ENCODE results near the gene RAMP3. TPM values are rescaled to one million over a fixed set of nuclear protein-coding genes. Genes with fewer than 3 reads are reported as not detected.

The RAMP3 gene
- total and polyA plus RNA-seq, 2 donors (not counting 1 experiment from before 2014, with no cell fraction given) = 0.17 TPM; not detected in 1

DNA sequence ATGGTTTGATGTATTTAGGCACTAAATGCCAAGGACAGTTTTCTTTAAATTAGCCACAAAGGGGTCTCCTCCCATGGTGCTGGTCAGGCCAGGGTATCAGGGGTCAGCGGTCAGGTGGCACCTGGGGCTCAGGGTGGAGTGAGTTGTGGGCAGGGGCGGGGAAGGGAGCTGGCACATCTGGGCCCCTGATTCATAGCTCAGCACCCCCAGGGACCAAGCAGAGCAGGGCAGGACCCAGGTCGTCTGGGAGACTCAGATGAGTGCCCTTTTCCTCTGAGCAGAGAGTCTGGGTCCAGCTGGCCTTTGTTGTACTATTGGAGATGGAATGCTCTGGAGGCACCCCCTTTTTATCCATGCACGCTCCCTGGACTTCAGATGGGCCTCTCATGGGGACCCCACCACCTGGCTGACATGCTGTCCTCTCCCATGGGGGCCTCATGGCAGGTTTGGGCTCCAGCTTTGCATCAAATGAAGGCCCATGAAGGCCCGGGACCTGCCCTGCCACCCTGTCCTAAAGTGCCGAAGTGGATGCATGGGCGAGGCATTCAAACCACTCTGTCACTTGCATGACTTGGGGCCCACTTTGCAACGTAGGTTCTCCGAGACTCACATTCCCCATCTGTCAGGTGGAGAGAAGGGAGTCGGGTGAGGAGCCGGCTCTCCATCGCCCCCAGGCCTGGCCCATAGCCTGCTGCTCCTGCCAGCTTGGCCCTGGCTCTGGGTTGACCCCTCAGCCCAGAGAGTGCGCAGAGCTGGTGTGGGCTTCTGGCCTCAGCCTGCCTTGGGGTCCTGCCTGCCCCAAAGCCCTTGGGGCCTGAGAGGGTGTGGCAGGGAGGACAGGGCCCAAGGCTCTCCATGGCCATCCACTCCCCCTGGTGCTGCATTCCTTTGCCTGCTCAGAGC is 66.4 kb downstream of the RAMP3 start:
- H3K4me2 ChIP-seq (ENCODE audit: extremely low read depth, insufficient read depth, low read length) = no peak overlapping the region
- TF ChIP-seq EZH2 (IDR thresholded peaks at IDR 0.05; ENCODE audit: low read length, missing control alignments) = no peak
- TF ChIP-seq, protein P1, sequence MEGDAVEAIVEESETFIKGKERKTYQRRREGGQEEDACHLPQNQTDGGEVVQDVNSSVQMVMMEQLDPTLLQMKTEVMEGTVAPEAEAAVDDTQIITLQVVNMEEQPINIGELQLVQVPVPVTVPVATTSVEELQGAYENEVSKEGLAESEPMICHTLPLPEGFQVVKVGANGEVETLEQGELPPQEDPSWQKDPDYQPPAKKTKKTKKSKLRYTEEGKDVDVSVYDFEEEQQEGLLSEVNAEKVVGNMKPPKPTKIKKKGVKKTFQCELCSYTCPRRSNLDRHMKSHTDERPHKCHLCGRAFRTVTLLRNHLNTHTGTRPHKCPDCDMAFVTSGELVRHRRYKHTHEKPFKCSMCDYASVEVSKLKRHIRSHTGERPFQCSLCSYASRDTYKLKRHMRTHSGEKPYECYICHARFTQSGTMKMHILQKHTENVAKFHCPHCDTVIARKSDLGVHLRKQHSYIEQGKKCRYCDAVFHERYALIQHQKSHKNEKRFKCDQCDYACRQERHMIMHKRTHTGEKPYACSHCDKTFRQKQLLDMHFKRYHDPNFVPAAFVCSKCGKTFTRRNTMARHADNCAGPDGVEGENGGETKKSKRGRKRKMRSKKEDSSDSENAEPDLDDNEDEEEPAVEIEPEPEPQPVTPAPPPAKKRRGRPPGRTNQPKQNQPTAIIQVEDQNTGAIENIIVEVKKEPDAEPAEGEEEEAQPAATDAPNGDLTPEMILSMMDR (conservative IDR thresholded peaks at IDR 0.05 in 1 of 2, IDR thresholded peaks at IDR 0.05 in 1 of 2; ENCODE audit: low read depth in 1 of 2, low read length in 2 of 2) = no peak

DNA sequence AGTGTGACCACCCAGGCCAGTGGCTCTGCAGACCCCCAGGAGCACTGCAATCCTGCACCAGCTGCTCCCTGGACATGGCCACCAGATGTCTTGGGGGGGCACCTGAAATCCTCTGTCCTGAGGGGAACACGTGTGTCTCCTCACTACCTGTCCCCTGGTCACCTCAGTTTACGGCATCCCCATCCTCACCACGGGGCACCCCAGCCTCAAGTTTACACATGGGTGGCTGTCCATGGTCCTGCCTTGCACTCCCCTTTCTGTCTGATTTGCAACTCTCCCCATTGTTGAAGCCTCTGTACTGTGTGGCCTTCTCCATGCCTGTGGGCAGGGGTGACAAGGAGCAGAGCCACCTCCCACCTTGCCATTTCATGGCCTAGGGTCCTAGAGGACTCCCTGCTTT is 67.2 kb downstream of the RAMP3 start:
- Histone ChIP-seq H3K9me3 (ENCODE audit: control insufficient read depth, insufficient read depth, low read depth, low read length) (no peaks in the 10 kb centered on the region), H3K4me1 (ENCODE audit: control insufficient read depth, extremely low read depth, insufficient read depth, low read length) (no peaks in the 10 kb centered on the region), H4K20me1 (ENCODE audit: control insufficient read depth, extremely low read depth, insufficient read depth, low read length) (no peaks in the 10 kb centered on the region), H3K27ac (ENCODE audit: insufficient read depth, low read length) (no peak overlapping the region), H3K4me2 (ENCODE audit: extremely low read depth, insufficient read depth, low read length) (no peak overlapping the region), H3K79me2 (ENCODE audit: control insufficient read depth, insufficient read depth, low read length) (no peaks in the 10 kb centered on the region), H3K4me3 (replicated peaks in 1 of 4; ENCODE audit: control extremely low read depth in 1 of 4, insufficient read depth in 1 of 4, low read depth in 3 of 4, low read length in 4 of 4) (no peak overlapping the region), H3K27me3 (ENCODE audit: control insufficient read depth, insufficient read depth, low read length) (no peaks in the 10 kb centered on the region), H3K9ac (ENCODE audit: insufficient read depth, low read length) (no peak overlapping the region), H3K36me3 (ENCODE audit: control insufficient read depth, insufficient read depth, low read length) (no peaks in the 10 kb centered on the region), H2AFZ (ENCODE audit: low read length) (no peak overlapping the region)
- TF ChIP-seq EZH2 (IDR thresholded peaks at IDR 0.05; ENCODE audit: low read length, missing control alignments) = no peak
- TF ChIP-seq, protein P1 (conservative IDR thresholded peaks at IDR 0.05 in 1 of 2, IDR thresholded peaks at IDR 0.05 in 1 of 2; ENCODE audit: low read depth in 1 of 2, low read length in 2 of 2) = no peak
- no peak for DNase-seq (ENCODE audit: low read depth in 2 of 2)

More for the DNA sequence above, 66.4 kb downstream of the RAMP3 start:
- no peak for DNase-seq (ENCODE audit: low read depth in 2 of 2)
- no peaks in the 10 kb centered on the region for H3K36me3 ChIP-seq (ENCODE audit: control insufficient read depth, insufficient read depth, low read length)
- H3K4me1 ChIP-seq (ENCODE audit: control insufficient read depth, extremely low read depth, insufficient read depth, low read length) = no peaks in the 10 kb centered on the region
- no peak overlapping the region for H2AFZ ChIP-seq (ENCODE audit: low read length)
- no peaks in the 10 kb centered on the region for H4K20me1 ChIP-seq (ENCODE audit: control insufficient read depth, extremely low read depth, insufficient read depth, low read length)
- no peaks in the 10 kb centered on the region for H3K79me2 ChIP-seq (ENCODE audit: control insufficient read depth, insufficient read depth, low read length)
- peaks cover 1% of the 10 kb centered on the region for H3K27me3 ChIP-seq (ENCODE audit: control insufficient read depth, insufficient read depth, low read length)
- no peak overlapping the region for H3K27ac ChIP-seq (ENCODE audit: insufficient read depth, low read length)
- H3K9ac ChIP-seq (ENCODE audit: insufficient read depth, low read length) = no peak overlapping the region
- no peaks in the 10 kb centered on the region for H3K9me3 ChIP-seq (ENCODE audit: control insufficient read depth, insufficient read depth, low read depth, low read length)
- H3K4me3 ChIP-seq (replicated peaks in 1 of 4; ENCODE audit: control extremely low read depth in 1 of 4, insufficient read depth in 1 of 4, low read depth in 3 of 4, low read length in 4 of 4) = no peak overlapping the region

DNA sequence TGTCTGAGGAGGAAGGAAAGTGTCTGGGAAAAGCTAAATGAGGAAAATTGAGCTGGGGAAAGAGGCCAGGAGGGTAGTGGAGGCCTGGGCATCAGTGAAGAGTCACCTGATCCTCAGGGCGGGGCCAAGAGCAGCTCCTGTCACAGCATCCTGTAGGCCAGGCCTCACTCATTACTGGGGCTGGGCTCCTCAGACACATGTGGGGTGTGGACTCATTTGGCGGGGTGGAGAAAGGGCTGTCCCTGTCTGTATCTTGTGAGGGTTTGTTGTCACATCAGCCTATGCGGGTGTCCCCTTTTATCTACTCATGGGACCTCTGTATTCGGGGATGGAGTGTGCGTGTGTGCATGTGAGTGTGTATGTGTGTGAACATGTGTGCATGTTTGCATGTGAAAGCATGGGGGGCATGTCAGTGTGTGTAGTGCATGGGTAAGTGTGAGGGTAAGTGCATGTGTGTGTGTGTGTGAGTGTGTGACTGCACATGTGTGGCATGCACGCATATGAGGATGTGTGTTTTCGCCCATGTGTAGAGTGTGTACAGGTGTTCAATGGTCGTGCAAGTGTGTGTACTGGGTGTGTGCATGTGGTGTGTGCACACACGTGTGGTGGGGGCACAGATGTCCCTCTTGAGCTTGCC is 67.8 kb downstream of the RAMP3 start:
- H3K9me3 ChIP-seq (ENCODE audit: control insufficient read depth, insufficient read depth, low read depth, low read length) = no peaks in the 10 kb centered on the region
- no peak overlapping the region for H3K4me3 ChIP-seq (replicated peaks in 1 of 4; ENCODE audit: control extremely low read depth in 1 of 4, insufficient read depth in 1 of 4, low read depth in 3 of 4, low read length in 4 of 4)
- no peak overlapping the region for H2AFZ ChIP-seq (ENCODE audit: low read length)
- H4K20me1 ChIP-seq (ENCODE audit: control insufficient read depth, extremely low read depth, insufficient read depth, low read length) = no peaks in the 10 kb centered on the region
- H3K27ac ChIP-seq (ENCODE audit: insufficient read depth, low read length) = no peak overlapping the region
- TF ChIP-seq EZH2 (IDR thresholded peaks at IDR 0.05; ENCODE audit: low read length, missing control alignments) = no peak
- TF ChIP-seq, protein P1 (conservative IDR thresholded peaks at IDR 0.05 in 1 of 2, IDR thresholded peaks at IDR 0.05 in 1 of 2; ENCODE audit: low read depth in 1 of 2, low read length in 2 of 2) = no peak
- H3K36me3 ChIP-seq (ENCODE audit: control insufficient read depth, insufficient read depth, low read length) = no peaks in the 10 kb centered on the region
- no peaks in the 10 kb centered on the region for H3K4me1 ChIP-seq (ENCODE audit: control insufficient read depth, extremely low read depth, insufficient read depth, low read length)
- no peak overlapping the region for H3K9ac ChIP-seq (ENCODE audit: insufficient read depth, low read length)
- no peaks in the 10 kb centered on the region for H3K27me3 ChIP-seq (ENCODE audit: control insufficient read depth, insufficient read depth, low read length)
- no peaks in the 10 kb centered on the region for H3K79me2 ChIP-seq (ENCODE audit: control insufficient read depth, insufficient read depth, low read length)
- no peak overlapping the region for H3K4me2 ChIP-seq (ENCODE audit: extremely low read depth, insufficient read depth, low read length)
- DNase-seq (ENCODE audit: low read depth in 2 of 2) = no peak

Data from fibroblast of lung (primary cell).